ENCODE measurements around the gene SPACA7.
"Not testable (repeated sequence)": the region's sequence is repeated elsewhere in the genome, so short reads cannot be mapped to it uniquely, and the experiment has no call there.

The SPACA7 gene

GRCh38 chr13:112431734-112432133, 55.6 kb downstream of the SPACA7 start:
- no peak for DNase-seq

- not testable (repeated sequence) for DNase-seq
Observed at GRCh38 chr13:112432734-112433133, 56.6 kb downstream of the SPACA7 start.

- not testable (repeated sequence) for DNase-seq
Observed at GRCh38 chr13:112433517-112433916, 57.4 kb downstream of the SPACA7 start.

- no peak for DNase-seq
Observed at GRCh38 chr13:112434032-112434431, 57.9 kb downstream of the SPACA7 start.

GRCh38 chr13:112434937-112435523, 58.9 kb downstream of the SPACA7 start:
- no peak for DNase-seq

- DNase-seq = no peak
Observed at GRCh38 chr13:112435973-112436372, 59.8 kb downstream of the SPACA7 start.

- no peak for DNase-seq
Observed at GRCh38 chr13:112438094-112438493, 61.9 kb downstream of the SPACA7 start.

- no peak for DNase-seq
Observed at GRCh38 chr13:112438515-112438914, 62.4 kb downstream of the SPACA7 start.

GRCh38 chr13:112441226-112441625, 65.1 kb downstream of the SPACA7 start:
- DNase-seq = no peak

- no peak for DNase-seq
Observed at GRCh38 chr13:112441779-112442310, 65.7 kb downstream of the SPACA7 start.

GRCh38 chr13:112442483-112443090, 66.4 kb downstream of the SPACA7 start:
- DNase-seq = no peak

GRCh38 chr13:112443191-112443994, 67.2 kb downstream of the SPACA7 start:
- peak; percentile 11 for DNase-seq

GRCh38 chr13:112443995-112444311, 67.8 kb downstream of the SPACA7 start:
- DNase-seq = peak; percentile 62

GRCh38 chr13:112444416-112445399, 68.6 kb downstream of the SPACA7 start:
- no peak for DNase-seq

- no peak for DNase-seq
Observed at GRCh38 chr13:112445411-112446271, 69.5 kb downstream of the SPACA7 start.

GRCh38 chr13:112446347-112446861, 70.2 kb downstream of the SPACA7 start:
- DNase-seq = no peak

GRCh38 chr13:112446867-112447266, 70.7 kb downstream of the SPACA7 start:
- DNase-seq = no peak

GRCh38 chr13:112447306-112447705, 71.2 kb downstream of the SPACA7 start:
- no peak for DNase-seq

GRCh38 chr13:112447761-112448603, 71.8 kb downstream of the SPACA7 start:
- DNase-seq = no peak
